H1 (cell line): Measurements from ENCODE around the gene ONECUT3. TPM values are rescaled to one million over a fixed set of nuclear protein-coding genes. Genes with fewer than 3 reads are reported as not detected.

Experiments
- ASH2L ChIP-seq: fragments of 200-600, 300-600 bp; sonication (generic); IDR thresholded peaks from one replicate; pipeline ENCODE4 v1.7.1; 2017; ENCODE audit warnings: low read length
- CEBPB ChIP-seq: IDR thresholded peaks from 2 replicates; pipeline ENCODE4 v1.6.1; 2012; ENCODE audit warnings: low read depth, low read length
- CHD7 ChIP-seq: fragments of 300-600 bp; sonication (generic); IDR thresholded peaks from 2 replicates; pipeline ENCODE4 v1.7.1; 2012; ENCODE audit warnings: low read length, moderate library complexity, mild to moderate bottlenecking, inconsistent platforms; ENCODE audit not compliant: insufficient replicate concordance
- KDM1A ChIP-seq: fragments of 200-600, 300-600 bp; sonication (generic); IDR thresholded peaks from 2 replicates; pipeline ENCODE4 v1.7.1; 2016; ENCODE audit warnings: mild to moderate bottlenecking, low read length, borderline replicate concordance
- MAFK ChIP-seq: IDR thresholded peaks from 2 replicates; pipeline ENCODE4 v1.6.1; 2012; ENCODE audit warnings: low read depth, mild to moderate bottlenecking, improper control_type of control experiment, low read length
- SP4 ChIP-seq: IDR thresholded peaks from 2 replicates; pipeline ENCODE4 v1.6.1; 2012; ENCODE audit warnings: low read length, inconsistent platforms
- SUZ12 ChIP-seq: fragments of 200-600 bp; sonication (generic); IDR thresholded peaks from 2 replicates; pipeline ENCODE4 v1.6.1; 2012; ENCODE audit warnings: mild to moderate bottlenecking, inconsistent platforms, low read length, moderate library complexity, mixed read lengths
- TAF1 ChIP-seq: IDR thresholded peaks from 2 replicates; pipeline ENCODE4 v1.6.1; 2011; ENCODE audit warnings: mild to moderate bottlenecking, low read depth, low read length
- TEAD4 ChIP-seq: IDR thresholded peaks from 2 replicates; pipeline ENCODE4 v1.6.1; 2012; ENCODE audit warnings: low read depth, low read length, inconsistent platforms, mixed read lengths
- polyA plus RNA-seq, 7 experiments: library from polyadenylated mRNA; depleted of rRNA in 3 of 7; stranded (reverse) in 5 of 7; unstranded in 2 of 7; fragments of >200 nt in 5 of 7; fragments of 200-250 nt in 2 of 7; gene quantifications; 1 replicate in 5 of 7; 2 replicates in 1 of 7; 4 replicates in 1 of 7; pipeline versions ENCODE4 v1.2.1 to v1.2.3, GENCODE V29; 2011 to 2013; ENCODE audit warnings: missing spikeins in 2 of 7, mixed read lengths in 2 of 7
- total RNA-seq: library from RNA; stranded (reverse); fragmentation: NEBNext Ultra II Directional; extraction: Animal tissue kit (Norgen Biotek cat#: 25700); gene quantifications from 2 replicates; pipeline ENCODE4 v1.2.1, GENCODE V29; 2021
- TF ChIP-seq, protein P1 (sequence below): IDR thresholded peaks from 2 replicates; pipeline ENCODE4 v1.6.1; 2012; ENCODE audit warnings: inconsistent platforms

The ONECUT3 gene
- total and polyA plus RNA-seq, 2 of the 8 experiments (the other 6 are each of a cell fraction or from before 2014, with no cell fraction given): not detected

DNA sequence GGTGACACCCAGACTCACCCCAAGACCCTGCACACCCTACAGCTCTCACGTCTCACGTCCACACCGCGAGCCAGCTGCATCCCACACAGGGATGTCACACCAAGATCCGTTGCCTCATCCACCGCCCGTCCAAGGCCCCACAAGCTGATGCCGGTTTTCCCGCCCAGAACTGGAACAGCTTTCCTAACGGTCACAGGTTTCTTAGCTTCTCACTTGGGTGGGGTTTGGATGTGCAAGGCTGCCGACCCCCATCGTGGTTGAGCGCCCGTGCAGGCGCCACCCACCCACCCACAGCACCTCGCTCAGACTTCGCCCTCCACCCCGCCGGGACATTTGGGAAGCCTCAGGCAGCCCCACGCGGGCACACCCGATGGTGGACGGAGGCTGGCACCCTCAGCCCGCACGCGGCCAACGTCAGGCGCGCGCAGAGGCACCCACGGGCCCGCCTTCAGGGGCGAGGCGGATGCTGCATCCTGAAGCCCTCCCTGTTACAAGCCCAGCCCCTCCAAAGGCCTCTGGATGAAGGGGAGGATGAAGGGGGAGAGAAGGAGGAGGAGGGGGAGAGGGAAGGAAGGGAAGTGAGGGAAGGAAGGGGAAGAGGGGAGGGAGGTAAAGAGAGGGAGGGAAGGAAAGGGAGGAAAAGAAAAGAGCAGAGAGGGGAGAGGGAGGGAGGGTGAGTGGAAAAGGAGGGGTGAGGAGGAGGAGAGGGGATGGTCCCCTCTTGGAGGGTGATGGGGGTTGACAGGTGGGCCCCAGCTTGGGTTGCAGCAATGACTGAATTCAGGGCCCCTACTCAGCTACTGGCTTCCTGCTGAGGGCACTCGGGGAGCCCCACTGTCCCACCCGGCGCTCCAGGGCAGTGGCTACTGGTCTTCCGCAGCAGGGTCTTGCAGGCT lies 12.8 kb downstream of the ONECUT3 start (continued):
- TF ChIP-seq, protein P1, sequence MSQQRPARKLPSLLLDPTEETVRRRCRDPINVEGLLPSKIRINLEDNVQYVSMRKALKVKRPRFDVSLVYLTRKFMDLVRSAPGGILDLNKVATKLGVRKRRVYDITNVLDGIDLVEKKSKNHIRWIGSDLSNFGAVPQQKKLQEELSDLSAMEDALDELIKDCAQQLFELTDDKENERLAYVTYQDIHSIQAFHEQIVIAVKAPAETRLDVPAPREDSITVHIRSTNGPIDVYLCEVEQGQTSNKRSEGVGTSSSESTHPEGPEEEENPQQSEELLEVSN: peak; percentile 57
- TF ChIP-seq KDM1A: no peak
- peak; percentile 97 for TF ChIP-seq SUZ12
- no peak for TF ChIP-seq TEAD4
- no peak for TF ChIP-seq MAFK
- TF ChIP-seq ASH2L: no peak
- TF ChIP-seq CHD7: no peak
- no peak for TF ChIP-seq SP4
- no peak for TF ChIP-seq CEBPB
- TF ChIP-seq TAF1: no peak
